HEK293T (cell line): Measurements from ENCODE around the gene KIAA0408.

Experiments
- CTCF ChIA-PET: fragments of 350-600 bp; formaldehyde crosslinking; extraction: SDS; loops from one replicate; lab custom pipeline; 2021; ENCODE audit warnings: antibody characterized with exemption, inconsistent platforms; lab: Yijun Ruan, JAX
- POLR2A ChIA-PET: fragments of 350-600 bp; formaldehyde crosslinking; extraction: SDS; loops from one replicate; lab custom pipeline; 2020; ENCODE audit warnings: antibody characterized with exemption, inconsistent platforms; lab: Yijun Ruan, JAX
- DNase-seq: peaks from one replicate; pipeline ENCODE4 v3.0.0; 2012; ENCODE audit warnings: mixed read lengths; ENCODE audit errors: extremely low spot score
- ARNT ChIP-seq: fragments of 450-650 bp; IDR thresholded peaks from 2 replicates; pipeline ENCODE4 v1.6.1; 2017; ENCODE audit warnings: mild to moderate bottlenecking
- BHLHE40 ChIP-seq: fragments of 450-650 bp; IDR thresholded peaks from 2 replicates; pipeline ENCODE4 v1.6.1; 2016; ENCODE audit warnings: mild to moderate bottlenecking, moderate library complexity, borderline replicate concordance
- CTBP1 ChIP-seq: fragments of 450-650 bp; IDR thresholded peaks from 2 replicates; pipeline ENCODE4 v1.6.1; 2016; ENCODE audit warnings: borderline replicate concordance
- ELF4 ChIP-seq: fragments of 450-650 bp; IDR thresholded peaks from 2 replicates; pipeline ENCODE4 v1.6.1; 2017; ENCODE audit warnings: antibody characterized with exemption
- FOXA1 ChIP-seq: fragments of 450-650 bp; IDR thresholded peaks from 2 replicates; pipeline ENCODE4 v1.6.1; 2016; ENCODE audit warnings: mild to moderate bottlenecking
- FOXK2 ChIP-seq: fragments of 450-650 bp; IDR thresholded peaks from 2 replicates; pipeline ENCODE4 v1.6.1; 2016; ENCODE audit warnings: mild to moderate bottlenecking
- FOXM1 ChIP-seq: fragments of 450-650 bp; IDR thresholded peaks from 2 replicates; pipeline ENCODE4 v1.6.1; 2017; ENCODE audit warnings: mild to moderate bottlenecking, borderline replicate concordance
- HDGF ChIP-seq: fragments of 450-650 bp; IDR thresholded peaks from 2 replicates; pipeline ENCODE4 v1.6.1; 2017; ENCODE audit warnings: antibody characterized with exemption, borderline replicate concordance
- L3MBTL2 ChIP-seq: fragments of 450-650 bp; conservative IDR thresholded peaks from 2 replicates; pipeline ENCODE4 v1.6.1; 2016; ENCODE audit warnings: mild to moderate bottlenecking
- LEF1 ChIP-seq: fragments of 450-650 bp; IDR thresholded peaks from 2 replicates; pipeline ENCODE4 v1.6.1; 2017; ENCODE audit warnings: mild to moderate bottlenecking, borderline replicate concordance
- NFRKB ChIP-seq: fragments of 450-650 bp; IDR thresholded peaks from 2 replicates; pipeline ENCODE4 v1.6.1; 2016; ENCODE audit warnings: mild to moderate bottlenecking, moderate library complexity
- PKNOX1 ChIP-seq: fragments of 450-650 bp; IDR thresholded peaks from 2 replicates; pipeline ENCODE4 v1.6.1; 2016
- SP1 ChIP-seq: fragments of 450-650 bp; IDR thresholded peaks from 2 replicates; pipeline ENCODE4 v1.6.1; 2017
- SUZ12 ChIP-seq: fragments of 450-650 bp; IDR thresholded peaks from 2 replicates; pipeline ENCODE4 v1.6.1; 2016; ENCODE audit warnings: mild to moderate bottlenecking
- TARDBP ChIP-seq: fragments of 450-650 bp; IDR thresholded peaks from 2 replicates; pipeline ENCODE4 v1.6.1; 2016
- ZNF384 ChIP-seq: fragments of 450-650 bp; IDR thresholded peaks from 2 replicates; pipeline ENCODE4 v1.6.1; 2016

The KIAA0408 gene

DNA sequence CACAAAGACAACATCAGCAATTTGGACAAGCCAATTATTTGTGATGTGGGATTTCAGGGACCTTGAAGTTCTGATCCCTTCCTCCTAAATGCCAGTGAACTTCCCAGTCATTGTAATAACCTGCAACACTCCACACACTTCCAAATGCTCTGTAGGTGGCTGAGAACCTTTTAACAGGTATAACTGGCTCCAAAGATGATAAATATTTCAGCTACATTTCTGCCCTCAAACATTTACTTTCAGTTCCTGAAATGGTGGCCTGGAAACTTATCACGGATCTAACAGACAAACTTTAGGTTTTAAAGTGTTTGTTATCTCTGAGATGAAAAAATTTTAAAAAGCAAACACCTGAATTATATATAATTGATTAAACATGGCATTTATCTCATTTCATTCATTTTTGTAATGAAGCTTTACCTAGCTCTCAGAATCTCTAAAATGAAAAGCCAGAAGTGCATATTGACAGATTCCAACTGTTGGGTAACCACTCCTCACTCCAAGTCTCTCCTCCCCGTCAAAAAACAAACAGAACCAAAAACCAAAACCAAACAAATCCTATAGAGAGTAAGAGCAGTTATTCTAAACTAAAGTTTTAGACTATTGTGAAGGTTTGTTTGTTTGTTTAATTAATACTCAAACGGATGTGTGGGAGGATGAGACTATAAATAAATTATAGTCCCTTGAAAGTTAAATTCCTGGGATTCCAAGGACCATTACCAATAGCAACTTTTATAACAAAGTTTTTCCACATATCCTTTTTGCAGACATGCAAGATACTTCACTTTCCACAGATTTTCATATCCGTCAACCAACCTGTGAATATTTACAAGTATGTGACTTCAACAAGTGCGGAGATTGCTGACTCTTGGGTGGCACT, 12.4 kb upstream of the KIAA0408 start:
- DNase-seq: no peak
- no peak for TF ChIP-seq LEF1
- TF ChIP-seq FOXA1: no peak
- TF ChIP-seq FOXK2: no peak
- TF ChIP-seq HDGF: no peak
- no peak for TF ChIP-seq ARNT
- TF ChIP-seq SP1: no peak
- no peak for TF ChIP-seq NFRKB
- no peak for TF ChIP-seq ELF4
- TF ChIP-seq PKNOX1: no peak
- no peak for TF ChIP-seq L3MBTL2
- no peak for TF ChIP-seq CTBP1
- TF ChIP-seq FOXM1: no peak
- TF ChIP-seq SUZ12: no peak
- TF ChIP-seq ZNF384: no peak
- TF ChIP-seq BHLHE40: no peak
- TF ChIP-seq TARDBP: no peak
- ChIA-PET CTCF (no interaction called here), POLR2A (no interaction called here)

DNA sequence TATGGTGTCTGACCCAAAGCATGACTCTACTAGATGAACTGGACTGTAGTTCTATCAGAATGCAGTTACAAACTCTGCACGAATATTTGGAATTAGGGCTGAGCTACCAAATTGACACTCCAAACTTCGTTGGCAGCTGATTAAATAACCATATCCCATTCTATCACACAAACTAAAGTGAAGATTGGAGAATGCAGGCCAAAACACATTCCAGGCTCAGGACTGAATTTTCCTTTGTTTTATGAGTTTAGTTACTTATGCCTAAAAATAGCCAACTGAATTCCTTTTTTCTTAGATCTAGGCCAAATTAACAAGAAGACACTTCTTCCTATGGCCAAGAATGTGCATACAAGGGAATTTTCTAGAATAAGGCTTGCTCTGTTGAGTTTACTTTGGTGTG, 9.7 kb upstream of the KIAA0408 start:
- POLR2A ChIA-PET: no interaction called here
- TF ChIP-seq ARNT: no peak
- no peak for TF ChIP-seq TARDBP
- no peak for TF ChIP-seq FOXM1
- no peak for TF ChIP-seq ELF4
- DNase-seq: no peak
- CTCF ChIA-PET: no interaction called here

DNA sequence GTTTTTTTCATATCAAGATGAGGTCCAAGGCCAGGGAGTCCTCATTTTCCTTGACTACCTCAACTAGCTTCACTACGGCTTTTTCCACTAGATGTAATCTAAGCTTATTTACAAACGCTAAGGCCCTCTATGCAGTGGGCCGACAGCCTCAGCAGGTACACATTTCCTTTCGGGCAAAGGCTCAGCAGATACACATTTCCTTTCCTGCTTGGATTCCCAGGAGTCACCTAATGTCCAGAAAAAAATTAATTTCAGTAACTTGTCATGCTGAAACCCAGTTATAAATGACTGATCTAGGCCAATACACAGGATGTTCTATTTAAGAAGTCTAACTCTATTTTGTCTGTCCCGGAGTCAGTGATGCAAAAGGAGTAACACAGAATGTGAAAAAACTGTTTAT, 7.2 kb upstream of the KIAA0408 start:
- no peak for TF ChIP-seq FOXK2
- CTCF ChIA-PET: interaction anchor here (1.1 to 2.5 kb wide), 3 partner anchors 49 to 72 kb away, joined by 4 to 15 read pairs (median 12); no protein-coding TSS in a partner anchor
- POLR2A ChIA-PET: interaction anchor here (0.9 kb wide), 1 partner anchor 49 kb away, joined by 4 read pairs; no protein-coding TSS in a partner anchor
- no peak for DNase-seq

DNA sequence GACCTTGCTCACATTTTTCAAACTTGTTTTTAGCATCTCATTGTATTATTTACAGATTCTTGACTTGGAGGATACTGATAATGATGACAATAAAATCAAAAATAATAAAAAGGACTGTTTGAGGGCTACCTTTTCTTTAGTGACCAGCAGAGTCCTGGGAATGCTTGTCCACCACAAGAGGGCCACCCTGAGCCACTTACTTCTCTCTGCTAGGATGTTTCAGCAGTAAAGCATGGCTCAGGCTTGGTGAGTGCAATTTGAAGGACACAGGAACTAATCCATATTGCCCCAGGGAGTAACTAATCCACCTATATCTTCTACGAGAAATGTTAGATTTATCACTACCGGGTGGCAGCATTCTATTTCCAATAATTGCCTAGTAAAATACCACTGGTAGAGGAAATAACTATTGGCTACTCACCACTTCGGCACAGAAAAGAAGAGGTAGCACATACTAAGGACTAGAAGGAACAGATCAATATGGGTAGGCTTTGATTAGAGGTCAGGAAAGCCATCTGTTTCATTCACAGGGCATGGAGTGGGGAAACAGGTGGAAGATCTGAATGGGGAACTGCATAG, 5.8 kb upstream of the KIAA0408 start:
- DNase-seq: peak; percentile 74
- TF ChIP-seq L3MBTL2: peak; percentile 54
- no peak for TF ChIP-seq LEF1
- POLR2A ChIA-PET: no interaction called here
- CTCF ChIA-PET: interaction anchor here (1.1 to 2.5 kb wide), 2 partner anchors 52 to 198 kb away, joined by 3 to 15 read pairs; partner anchors contain the start of gene RNF146

GRCh38 chr6:127464161-127464880, 5.1 kb upstream of the KIAA0408 start:
- ChIA-PET CTCF (interaction anchor here (0.8 to 1.2 kb wide), 3 partner anchors 39 to 197 kb away, joined by 3 to 6 read pairs (median 4); partner anchors contain the start of gene RNF146), POLR2A (no interaction called here)
- no peak for TF ChIP-seq BHLHE40
- DNase-seq: no peak

GRCh38 chr6:127463056-127463455, 3.9 kb upstream of the KIAA0408 start:
- TF ChIP-seq CTBP1 (no peak), NFRKB (no peak), ELF4 (no peak), HDGF (no peak), LEF1 (no peak)
- DNase-seq: no peak
- ChIA-PET CTCF (interaction anchor here (0.6 kb wide), 1 partner anchor 179 kb away, joined by 3 read pairs; no protein-coding TSS in a partner anchor), POLR2A (no interaction called here)

GRCh38 chr6:127462376-127462775, 3.2 kb upstream of the KIAA0408 start:
- ChIA-PET CTCF (interaction anchor here (1.4 kb wide), 1 partner anchor 54 kb away, joined by 5 read pairs; no protein-coding TSS in a partner anchor), POLR2A (no interaction called here)
- TF ChIP-seq FOXM1 (no peak), PKNOX1 (no peak), L3MBTL2 (no peak), SP1 (no peak), ZNF384 (no peak), NFRKB (no peak), HDGF (no peak), CTBP1 (no peak), ELF4 (no peak), BHLHE40 (no peak), LEF1 (no peak), ARNT (no peak), FOXK2 (no peak), SUZ12 (no peak), TARDBP (no peak), FOXA1 (no peak)
- peak; percentile 13 for DNase-seq
